SK-N-SH (cell line): ENCODE data around the gene MARS1. TPM values are rescaled to one million over a fixed set of nuclear protein-coding genes. Genes with fewer than 3 reads are reported as not detected.

ENCODE experiments used
- CTCF ChIA-PET: fragments of 300-600, 350-600 bp; formaldehyde crosslinking; extraction: SDS; loops from one replicate; lab custom pipeline; 2021; lab: Yijun Ruan, JAX
- POLR2A ChIA-PET: fragments of 350-600 bp; sonication (Branson Sonifier 250); formaldehyde crosslinking; extraction: SDS; loops from one replicate; lab custom pipeline; 2020; ENCODE audit warnings: antibody characterized with exemption, inconsistent platforms; lab: Yijun Ruan, JAX
- DNase-seq: peaks from one replicate; pipeline ENCODE4 v3.0.0; 2012
- H2AFZ ChIP-seq: fragments of 200-600 bp; sonication (generic); 2 replicates; pipeline ENCODE4 v1.8.1; 2016; ENCODE audit warnings: antibody characterized with exemption, mild to moderate bottlenecking, low read depth
- H3F3A ChIP-seq: fragments of 200-600 bp; sonication (generic); replicated peaks from 2 replicates; pipeline ENCODE3; 2016; ENCODE audit warnings: antibody characterized with exemption, mild to moderate bottlenecking; ENCODE audit not compliant: insufficient read depth
- H3K27ac ChIP-seq, 2 experiments: fragments of 200-500 bp in 1 of 2; fragments of 200-600 bp in 1 of 2; sonication (Bioruptor generic) in 1 of 2; sonication (generic), shearing (Covaris generic) in 1 of 2; 2 replicates each; pipeline versions ENCODE4 v1.5.1 to v1.6.1; 2014 to 2016; ENCODE audit warnings: low read depth in 2 of 2, inconsistent platforms in 1 of 2, low read length in 1 of 2, mild to moderate bottlenecking in 1 of 2, mixed read lengths in 1 of 2
- H3K27me3 ChIP-seq: fragments of 200-600 bp; sonication (generic), shearing (Covaris generic); 2 replicates; pipeline ENCODE4 v1.6.1; 2016; ENCODE audit warnings: mixed run types; ENCODE audit not compliant: insufficient read depth
- H3K36me3 ChIP-seq, 2 experiments: fragments of 200-500 bp in 1 of 2; fragments of 200-600 bp in 1 of 2; sonication (Bioruptor generic) in 1 of 2; sonication (generic) in 1 of 2; replicated peaks in 1 of 2; 2 replicates each; pipeline versions ENCODE3 to v1.5.1; 2014 to 2016; ENCODE audit warnings: low read length in 1 of 2, mild to moderate bottlenecking in 1 of 2; ENCODE audit not compliant: insufficient read depth in 2 of 2, control insufficient read depth in 1 of 2
- H3K4me1 ChIP-seq, 2 experiments: fragments of 200-500 bp in 1 of 2; fragments of 200-600 bp in 1 of 2; sonication (Bioruptor generic) in 1 of 2; sonication (generic), shearing (Covaris generic) in 1 of 2; 2 replicates each; pipeline versions ENCODE4 v1.5.1 to v1.6.1; 2014 to 2016; ENCODE audit warnings: low read depth in 1 of 2, low read length in 1 of 2, mixed run types in 1 of 2; ENCODE audit not compliant: insufficient read depth in 2 of 2, control insufficient read depth in 1 of 2
- H3K4me2 ChIP-seq: fragments of 200-600 bp; sonication (generic), shearing (Covaris generic); 2 replicates; pipeline ENCODE4 v1.6.1; 2017; ENCODE audit warnings: mixed run types
- H3K4me3 ChIP-seq, 2 experiments: fragments of 200-500 bp in 1 of 2; fragments of 200-600 bp in 1 of 2; sonication (Bioruptor generic) in 1 of 2; sonication (generic), shearing (Covaris generic) in 1 of 2; 2 replicates each; pipeline versions ENCODE4 v1.5.1 to v1.8.1; 2014 to 2016; ENCODE audit warnings: low read depth in 2 of 2, inconsistent platforms in 1 of 2, low read length in 1 of 2, mild to moderate bottlenecking in 1 of 2, mixed read lengths in 1 of 2, moderate library complexity in 1 of 2
- H3K79me2 ChIP-seq: fragments of 200-600 bp; sonication (generic); 2 replicates; pipeline ENCODE4 v1.8.1; 2017; ENCODE audit warnings: mild to moderate bottlenecking; ENCODE audit not compliant: insufficient read depth
- H3K9ac ChIP-seq: fragments of 200-600 bp; sonication (generic); 2 replicates; pipeline ENCODE4 v1.6.1; 2017; ENCODE audit warnings: mixed run types
- H3K9me2 ChIP-seq: fragments of 200-600 bp; sonication (generic); 2 replicates; pipeline ENCODE4 v1.6.1; 2017; ENCODE audit warnings: mixed run types
- H3K9me3 ChIP-seq: fragments of 200-600 bp; sonication (generic); 2 replicates; pipeline ENCODE4 v1.6.1; 2017; ENCODE audit warnings: mixed run types, mild to moderate bottlenecking, moderate library complexity
- H4K20me1 ChIP-seq: fragments of 200-600 bp; sonication (generic); 2 replicates; pipeline ENCODE4 v1.6.1; 2017; ENCODE audit warnings: mild to moderate bottlenecking, mixed run types; ENCODE audit not compliant: insufficient read depth
- ELF1 ChIP-seq: IDR thresholded peaks from 2 replicates; pipeline ENCODE4 v1.4.0; 2012
- EZH2phosphoT487 ChIP-seq: fragments of 200-600 bp; sonication (generic); IDR thresholded peaks from 2 replicates; pipeline ENCODE4 v1.6.1; 2017; ENCODE audit warnings: low read depth, mixed run types, mild to moderate bottlenecking, antibody characterized with exemption, moderate library complexity, borderline replicate concordance
- FOSL2 ChIP-seq: IDR thresholded peaks from 2 replicates; pipeline ENCODE4 v1.4.0; 2012; ENCODE audit warnings: low read depth, mild to moderate bottlenecking, moderate library complexity, borderline replicate concordance
- GABPA ChIP-seq: IDR thresholded peaks from 2 replicates; pipeline ENCODE4 v1.4.0; 2012; ENCODE audit warnings: low read depth, mild to moderate bottlenecking
- IRF3 ChIP-seq: fragments of 150-350 bp; IDR thresholded peaks from 2 replicates; pipeline ENCODE4 v1.6.1; 2016; ENCODE audit warnings: mild to moderate bottlenecking, low read depth, low read length
- MXI1 ChIP-seq: IDR thresholded peaks from 2 replicates; pipeline ENCODE4 v1.6.1; 2012; ENCODE audit warnings: mild to moderate bottlenecking, low read depth, low read length, improper control_type of control experiment
- RAD21 ChIP-seq: IDR thresholded peaks from 2 replicates; pipeline ENCODE4 v1.6.1; 2012; ENCODE audit warnings: mild to moderate bottlenecking, low read length
- RFX5 ChIP-seq: IDR thresholded peaks from 2 replicates; pipeline ENCODE4 v1.6.1; 2012; ENCODE audit warnings: mild to moderate bottlenecking, improper control_type of control experiment, low read length
- RXRA ChIP-seq: IDR thresholded peaks from 2 replicates; pipeline ENCODE4 v1.4.0; 2012; ENCODE audit warnings: low read depth, mild to moderate bottlenecking, borderline replicate concordance
- SMC3 ChIP-seq: IDR thresholded peaks from 2 replicates; pipeline ENCODE4 v1.6.1; 2012; ENCODE audit warnings: low read depth, low read length, improper control_type of control experiment
- TCF12 ChIP-seq: IDR thresholded peaks from 2 replicates; pipeline ENCODE4 v1.4.0; 2012
- TEAD4 ChIP-seq: IDR thresholded peaks from 2 replicates; pipeline ENCODE4 v1.4.0; 2012; ENCODE audit warnings: mild to moderate bottlenecking, borderline replicate concordance; ENCODE audit not compliant: insufficient read depth
- USF1 ChIP-seq: IDR thresholded peaks from 2 replicates; pipeline ENCODE4 v1.4.0; 2012; ENCODE audit warnings: low read depth, borderline replicate concordance
- USF2 ChIP-seq: fragments of 150-350 bp; IDR thresholded peaks from 2 replicates; pipeline ENCODE4 v1.6.1; 2017; ENCODE audit warnings: antibody characterized with exemption, low read length, low read depth, borderline replicate concordance
- ZBTB33 ChIP-seq: IDR thresholded peaks from 2 replicates; pipeline ENCODE4 v1.4.0; 2012; ENCODE audit warnings: low read depth, borderline replicate concordance
- WGBS: methylation state at CpG from one replicate; pipeline ENCODE4 v1.1.6; 2017; ENCODE audit warnings: low lambda C conversion rate; 5-methylcytosine and 5-hydroxymethylcytosine counted together
- polyA plus RNA-seq, 3 experiments: library from polyadenylated mRNA; depleted of rRNA; stranded (reverse); fragments of >200 nt; gene quantifications; 2 replicates each; pipeline ENCODE4 v1.2.3, GENCODE V29; 2012

The MARS1 gene
- polyA plus RNA-seq, 1 of the 3 experiments (the other 2 are of a cell fraction): 158 TPM

GRCh38 chr12:57553343-57554202 lies 65.7 kb downstream of the MARS1 start (continued):
- no peak for TF ChIP-seq SMC3

GRCh38 chr12:57554453-57554852 lies 66.6 kb downstream of the MARS1 start:
- 81% methylated on average over 2 of the region's 2 CpGs for WGBS
- Histone ChIP-seq H4K20me1 (no peaks in the 10 kb centered on the region), H3K27me3 (no peaks in the 10 kb centered on the region), H3K4me2 (no peak overlapping the region), H3K9ac (no peak overlapping the region), H3F3A (no peaks in the 10 kb centered on the region), H3K9me2 (no peaks in the 10 kb centered on the region), H2AFZ (no peak overlapping the region), H3K4me3 (no peak overlapping the region), H3K27ac (no peak overlapping the region), H3K4me1 (peaks cover 4 to 30% of the 10 kb centered on the region in 2 experiments; a peak in 3 of 4 replicates), H3K9me3 (no peaks in the 10 kb centered on the region), H3K36me3 (peaks cover 2 to 9% of the 10 kb centered on the region in 2 experiments), H3K79me2 (peaks cover 47% of the 10 kb centered on the region; the same call in 1 of the 2 replicates)
- no peak for TF ChIP-seq RXRA
- no peak for TF ChIP-seq RFX5
- TF ChIP-seq MXI1: no peak
- no peak for TF ChIP-seq IRF3
- TF ChIP-seq FOSL2: no peak
- TF ChIP-seq TEAD4: no peak
- no peak for TF ChIP-seq ZBTB33
- no peak for TF ChIP-seq ELF1
- TF ChIP-seq SMC3: no peak
- no peak for TF ChIP-seq USF2
- no peak for TF ChIP-seq EZH2phosphoT487
- no peak for TF ChIP-seq USF1
- no peak for TF ChIP-seq TCF12
- TF ChIP-seq RAD21: no peak
- TF ChIP-seq GABPA: no peak
- ChIA-PET CTCF (interaction anchor here (1.0 to 5.1 kb wide), 2 partner anchors 29 to 77 kb away, joined by 3 to 24 read pairs; no protein-coding TSS in a partner anchor), POLR2A (no interaction called here)
- no peak for DNase-seq
